Posterior vena cava (tissue), 2 donors: ENCODE data around the gene DLX2. TPM values are rescaled to one million over a fixed set of nuclear protein-coding genes. Genes with fewer than 3 reads are reported as not detected.
"Not testable (repeated sequence)": the region's sequence is repeated elsewhere in the genome, so short reads cannot be mapped to it uniquely, and the experiment has no call there.

ENCODE experiments used
- DNase-seq: peaks from one replicate; pipeline ENCODE4 v3.0.0-alpha.2; 2020; ENCODE audit warnings: low spot score
- intact Hi-C, 2 donors: fragments of 100-400 bp; cut with DNase I; formaldehyde crosslinking; loops; one replicate each; pipeline versions ENCODE4 v1.14.1 to v1.14.2; 2022 to 2023
- total RNA-seq, 2 donors: library from RNA; stranded (reverse); fragmentation: NEBNext Ultra II Directional; extraction: Animal tissue kit (Norgen Biotek cat#: 25700); gene quantifications; one replicate each; pipeline ENCODE4 v1.2.1, GENCODE V29; 2021
- donor health status: DM: yes; HTN: yes; CAD: no.
- donor health status: DM: yes; HTN: yes; CAD: no.

DLX2 gene
- total RNA-seq, 2 donors from 2014 or later = not detected

- intact Hi-C loops = no loop called here
- DNase-seq = no peak
These were observed 17.1 kb downstream of the DLX2 start, which contains the start of gene DLX1 for GRCh38 chr2:172085460-172086159. TSS of gene DLX1 (plus strand) at chr2:172085507. CDS start at chr2:172085678, 171 bp downstream.

- intact Hi-C loops = no loop called here
- peak; percentile 93 for DNase-seq
These were observed 17.8 kb downstream of the DLX2 start for GRCh38 chr2:172084645-172085459.

- intact Hi-C loops = no loop called here
- DNase-seq = no peak
These were observed 18.4 kb downstream of the DLX2 start for GRCh38 chr2:172084395-172084644.

GRCh38 chr2:172083628-172084394 is 18.9 kb downstream of the DLX2 start:
- intact Hi-C loops = no loop called here
- no peak for DNase-seq

GRCh38 chr2:172082944-172083627 is 19.6 kb downstream of the DLX2 start:
- no peak for DNase-seq
- intact Hi-C loops = no loop called here

- DNase-seq = no peak
- intact Hi-C loops = no loop called here
These were observed 20.4 kb downstream of the DLX2 start for GRCh38 chr2:172082105-172082943.

GRCh38 chr2:172081221-172082022 is 21.3 kb downstream of the DLX2 start:
- DNase-seq = no peak

GRCh38 chr2:172080641-172081220 is 22.0 kb downstream of the DLX2 start:
- intact Hi-C loops = no loop called here
- DNase-seq = no peak

More at GRCh38 chr2:172081221-172082022, 21.3 kb downstream of the DLX2 start:
- intact Hi-C loops = no loop called here

- intact Hi-C loops = no loop called here
- DNase-seq = no peak
These were observed 22.7 kb downstream of the DLX2 start for GRCh38 chr2:172079838-172080640.

GRCh38 chr2:172079416-172079815 is 23.3 kb downstream of the DLX2 start:
- no peak for DNase-seq
- intact Hi-C loops = no loop called here

- intact Hi-C loops = no loop called here
These were observed 28.4 kb downstream of the DLX2 start for GRCh38 chr2:172074254-172074653.

GRCh38 chr2:172073518-172073917 is 29.2 kb downstream of the DLX2 start:
- intact Hi-C loops = no loop called here
- DNase-seq = no peak

More at GRCh38 chr2:172074254-172074653, 28.4 kb downstream of the DLX2 start:
- no peak for DNase-seq

GRCh38 chr2:172072706-172073105 is 30.0 kb downstream of the DLX2 start:
- DNase-seq = no peak
- intact Hi-C loops = no loop called here

- intact Hi-C loops = no loop called here
- DNase-seq = no peak
These were observed 30.4 kb downstream of the DLX2 start for GRCh38 chr2:172072303-172072702.

- no peak for DNase-seq
- intact Hi-C loops = no loop called here
These were observed 31.8 kb downstream of the DLX2 start for GRCh38 chr2:172070936-172071335.

- intact Hi-C loops, DNase-seq: not testable (repeated sequence)
These were observed 34.8 kb downstream of the DLX2 start for GRCh38 chr2:172067905-172068304.

GRCh38 chr2:172066394-172066886 is 36.3 kb downstream of the DLX2 start:
- DNase-seq = no peak
- intact Hi-C loops = no loop called here
